Upper lobe of left lung (tissue), 4 donors: Measurements from ENCODE around the gene UBA1.

ENCODE experiments used
- CTCF ChIP-seq, 6 experiments: fragments of 450-650 bp in 4 of 6; fragments of 200-600 bp in 2 of 6; sonication (generic) in 2 of 6; IDR thresholded peaks; one replicate each; pipeline ENCODE4 v1.5.1; 2016 to 2019; ENCODE audit warnings: antibody characterized with exemption in 6 of 6
- POLR2A ChIP-seq, 4 donors: fragments of 450-650 bp; IDR thresholded peaks; one replicate each; pipeline ENCODE4 v1.5.1; 2016 to 2017; ENCODE audit warnings: antibody characterized with exemption in 4 of 4, mild to moderate bottlenecking in 2 of 4
- POLR2AphosphoS5 ChIP-seq, 2 donors: sonication (generic); formaldehyde crosslinking; IDR thresholded peaks; one replicate each; pipeline ENCODE4 v1.5.1; 2017; ENCODE audit warnings: antibody characterized with exemption in 2 of 2

GRCh38 chrX:47189906-47190305 lies 3.7 kb upstream of the UBA1 start:
- TF ChIP-seq CTCF (IDR thresholded peaks at IDR 0.05) = no peak
- no peak for TF ChIP-seq POLR2A (IDR thresholded peaks at IDR 0.05)
- TF ChIP-seq POLR2AphosphoS5 (IDR thresholded peaks at IDR 0.05) = no peak
